HG02970 (cell line): ENCODE results near the gene ABCB1.
"Not testable (repeated sequence)": the region's sequence is repeated elsewhere in the genome, so short reads cannot be mapped to it uniquely, and the experiment has no call there.

Source experiments
- ATAC-seq: cut with Tn5 transposase; IDR thresholded peaks from one replicate; pipeline ENCODE4 v1.9.1; 2021; ENCODE audit warnings: mild to moderate bottlenecking, moderate library complexity, moderate number of reproducible peaks; ENCODE audit not compliant: unreplicated experiment, low FRiP score

The ABCB1 gene

DNA sequence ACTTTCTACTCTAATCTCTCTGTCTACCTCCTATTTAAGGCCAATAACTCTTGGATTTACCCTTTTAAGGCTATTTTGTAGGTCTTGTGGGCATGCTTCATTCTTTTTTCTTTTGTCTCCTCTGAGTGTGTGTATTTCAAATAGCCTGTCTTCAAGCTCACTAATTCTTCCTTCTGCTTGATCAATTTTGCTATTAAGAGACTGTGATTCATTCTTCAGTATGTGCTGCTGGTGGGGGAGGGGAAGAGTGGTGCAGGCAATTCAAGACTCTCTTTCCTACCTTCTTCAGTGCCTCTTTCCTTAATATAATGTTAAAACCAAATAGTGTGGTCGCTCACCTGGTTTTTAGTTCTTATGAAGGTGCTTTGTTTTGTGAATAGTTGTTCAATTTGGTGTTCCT, 20.0 kb downstream of the ABCB1 start:
- no peak for ATAC-seq

DNA sequence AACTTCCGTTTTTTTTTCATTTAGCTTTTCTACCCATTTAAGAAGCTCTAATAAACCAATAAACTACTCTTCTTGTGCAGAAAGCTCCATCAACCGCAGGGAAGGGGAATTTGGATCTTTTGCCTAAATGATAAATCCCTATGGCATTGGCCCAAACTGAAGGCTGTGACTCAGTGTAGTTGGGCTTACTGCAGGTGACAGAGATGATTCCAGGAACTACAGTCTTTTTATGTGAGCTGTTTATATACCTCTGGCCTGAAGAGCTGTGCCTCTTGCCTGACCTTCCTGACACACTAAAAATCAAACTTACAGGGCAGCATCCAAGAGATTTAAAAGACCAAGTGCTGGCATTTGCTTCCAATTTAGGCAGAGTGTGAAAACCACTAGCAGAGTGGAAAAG, 25.2 kb downstream of the ABCB1 start:
- ATAC-seq: no peak

DNA sequence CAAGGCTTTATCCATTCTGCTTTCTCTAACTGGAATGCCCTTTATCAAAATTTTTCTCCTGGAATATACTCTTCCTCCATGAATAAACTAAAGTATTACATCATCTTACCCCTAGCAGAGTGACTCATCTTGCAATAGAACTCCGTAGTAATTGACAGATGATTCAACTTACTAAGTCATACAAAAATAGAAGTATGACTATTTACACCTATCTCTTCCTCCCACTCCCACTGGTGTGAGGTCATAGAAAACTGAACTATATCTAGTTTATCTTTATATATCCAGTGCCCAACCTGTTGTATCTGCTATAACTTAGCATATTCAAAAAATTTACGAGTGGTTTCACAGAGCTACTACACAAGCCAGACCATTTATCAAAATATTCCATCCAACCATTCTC, 26.1 kb downstream of the ABCB1 start:
- no peak for ATAC-seq

DNA sequence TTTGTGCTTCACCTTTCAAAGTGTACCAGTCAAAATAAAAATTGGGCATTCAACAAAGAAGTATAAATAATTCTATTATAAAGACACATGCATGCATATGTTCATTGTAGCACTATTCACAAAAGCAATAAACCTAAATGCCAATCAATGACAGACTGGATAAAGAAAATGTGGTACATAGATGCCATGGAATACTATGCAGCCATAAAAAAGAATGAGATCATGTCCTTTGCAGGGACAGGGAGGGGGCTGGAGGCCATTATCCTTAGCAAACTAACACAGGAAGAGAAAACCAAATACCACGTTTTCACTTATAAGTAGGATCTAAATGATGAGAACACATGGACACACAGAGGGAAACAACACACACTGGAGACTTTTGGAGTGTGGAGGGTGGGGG, 28.2 kb downstream of the ABCB1 start:
- ATAC-seq: not testable (repeated sequence)

DNA sequence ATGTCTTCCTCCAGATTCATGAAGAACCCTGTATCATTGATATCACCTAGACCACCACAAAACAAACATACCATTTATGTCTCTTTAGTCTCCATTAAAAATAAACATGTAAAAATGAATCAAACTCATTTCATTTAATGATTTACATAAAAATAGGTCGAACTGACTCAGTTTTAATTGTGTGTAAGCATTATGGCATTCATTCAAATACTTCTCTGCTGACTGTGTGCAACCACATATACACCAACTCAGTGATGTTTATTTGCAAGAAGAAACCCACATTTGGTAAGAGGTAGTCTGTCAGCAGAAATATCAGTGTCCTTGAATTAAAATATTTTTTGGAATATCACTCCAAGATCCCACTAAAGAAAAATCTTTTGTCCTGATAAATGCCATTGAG, 30.5 kb downstream of the ABCB1 start:
- no peak for ATAC-seq

DNA sequence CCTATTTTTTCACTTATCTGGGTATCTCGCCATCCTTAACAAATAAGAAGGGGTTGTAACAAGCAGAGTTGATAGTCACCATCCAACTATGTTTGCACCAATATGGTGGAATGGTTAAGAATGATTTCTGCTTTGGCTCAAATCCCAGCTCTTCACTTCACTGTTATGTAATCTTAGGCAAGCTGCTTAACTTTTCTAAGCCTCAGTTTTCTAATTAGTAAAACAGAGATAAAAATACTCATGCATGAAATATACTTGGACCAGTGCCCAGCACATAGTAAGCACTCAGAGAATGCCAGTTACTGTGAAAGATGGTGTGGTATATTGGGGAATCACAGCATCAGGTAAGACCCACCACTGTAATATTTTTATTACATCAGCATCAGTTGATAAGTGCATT, 33.6 kb downstream of the ABCB1 start:
- ATAC-seq: no peak

DNA sequence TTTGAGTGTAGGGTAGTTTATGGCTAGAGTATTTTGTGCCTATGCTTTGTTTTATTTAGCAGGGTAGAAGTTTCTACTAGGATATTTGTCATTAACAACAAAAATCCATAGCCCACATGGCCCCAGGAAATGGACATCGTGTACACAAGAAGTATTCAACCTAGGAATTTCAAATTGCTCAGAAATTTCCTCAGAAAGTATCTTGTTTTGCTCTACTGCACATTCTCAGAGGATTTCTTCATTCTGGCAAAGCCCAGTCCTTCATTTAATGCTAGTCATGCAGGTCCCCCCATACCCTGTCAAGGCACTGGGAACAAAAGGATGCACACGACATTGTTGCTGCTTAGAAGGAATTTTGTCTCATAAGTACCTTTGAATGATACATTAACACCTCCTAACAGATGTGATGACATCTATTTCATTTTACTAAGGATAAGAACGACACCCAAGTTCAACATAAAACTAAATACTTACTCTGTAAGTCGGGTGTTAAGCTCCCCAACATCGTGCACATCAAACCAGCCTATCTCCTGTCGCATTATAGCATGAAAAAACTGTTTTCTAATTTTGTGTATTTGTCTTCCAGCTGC, 34.3 kb downstream of the ABCB1 start:
- no peak for ATAC-seq

DNA sequence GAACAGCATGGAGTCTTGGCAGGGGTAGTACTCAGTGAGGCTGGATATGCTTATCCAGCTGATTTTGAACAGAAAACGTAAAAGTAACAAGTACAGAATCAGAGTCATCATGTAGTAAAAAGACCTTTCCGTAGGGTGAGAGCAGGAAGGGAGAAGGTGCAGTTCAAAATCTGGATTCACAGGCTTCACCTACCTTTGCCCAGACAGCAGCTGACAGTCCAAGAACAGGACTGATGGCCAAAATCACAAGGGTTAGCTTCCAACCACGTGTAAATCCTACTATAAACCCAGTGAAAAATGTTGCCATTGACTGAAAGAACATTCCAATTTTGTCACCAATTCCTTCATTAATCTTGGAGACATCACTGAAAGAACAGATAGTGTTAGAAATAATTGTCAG, 34.8 kb downstream of the ABCB1 start:
- no peak for ATAC-seq

DNA sequence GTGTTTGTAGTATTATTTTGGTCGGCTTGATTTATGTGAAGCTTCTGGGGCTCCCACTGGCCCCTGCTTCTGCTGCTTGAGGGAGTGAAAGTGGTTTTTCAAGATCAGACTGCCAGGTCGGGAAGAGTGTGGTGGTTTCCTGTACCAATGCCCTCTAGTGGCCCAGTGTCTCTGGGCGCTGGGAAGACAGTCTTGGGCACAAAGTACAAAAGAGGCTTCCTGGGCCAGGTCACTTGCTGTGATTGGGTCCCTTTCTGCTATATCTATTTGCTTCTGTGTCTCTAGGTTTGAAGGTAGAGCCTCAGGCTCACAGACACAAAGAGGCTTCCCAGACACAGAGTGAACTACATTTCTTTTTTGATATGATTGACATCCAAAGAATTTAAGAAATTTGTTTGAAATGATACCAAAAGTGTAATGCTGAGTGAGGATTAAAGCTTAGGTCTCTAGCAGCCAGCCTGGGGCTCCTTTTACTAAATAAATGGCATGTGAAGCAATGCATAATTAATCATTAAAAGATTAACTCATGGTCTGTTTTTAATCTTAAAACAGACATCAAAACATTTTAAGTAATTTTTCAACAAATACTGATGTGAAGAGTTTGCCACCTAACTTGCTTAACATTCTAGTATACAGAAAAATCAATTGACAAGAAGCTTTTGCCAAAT, 36.3 kb downstream of the ABCB1 start:
- ATAC-seq: no peak

DNA sequence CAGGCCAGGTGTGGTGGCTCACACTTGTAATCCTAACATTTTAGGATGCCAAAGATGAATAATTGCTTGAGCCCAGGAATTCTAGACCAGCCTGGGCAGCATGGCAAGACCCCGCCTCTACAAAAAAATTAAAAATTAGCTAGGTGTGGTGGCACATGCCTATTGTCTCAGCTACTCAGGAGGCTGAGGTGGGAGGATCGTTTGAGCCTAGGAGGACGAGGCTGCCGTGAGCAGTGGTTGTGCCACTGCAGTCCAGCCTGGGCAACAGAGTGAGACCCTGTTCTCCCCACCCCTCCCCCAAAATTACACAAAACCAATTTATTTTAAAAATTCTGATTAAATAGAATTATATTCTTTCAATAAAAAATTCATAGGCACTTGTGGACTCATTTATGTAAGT, 39.0 kb downstream of the ABCB1 start:
- ATAC-seq: no peak

DNA sequence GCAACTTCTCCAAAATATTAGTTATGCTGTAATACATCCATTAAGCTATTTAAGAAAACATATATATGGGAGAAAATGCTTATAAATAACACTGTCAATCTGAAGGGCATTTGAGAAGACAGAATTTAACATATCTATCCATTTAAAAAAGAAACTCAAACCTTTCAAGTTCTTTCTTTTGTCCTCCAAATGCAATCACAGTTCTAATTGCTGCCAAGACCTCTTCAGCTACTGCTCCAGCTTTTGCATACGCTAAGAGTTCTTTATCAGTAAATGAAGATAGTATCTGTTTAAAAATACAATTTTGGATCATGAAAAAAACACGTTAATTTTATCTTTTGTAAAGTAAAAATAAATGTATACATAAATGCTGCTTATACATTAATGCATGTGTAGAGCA, 39.6 kb downstream of the ABCB1 start:
- no peak for ATAC-seq

DNA sequence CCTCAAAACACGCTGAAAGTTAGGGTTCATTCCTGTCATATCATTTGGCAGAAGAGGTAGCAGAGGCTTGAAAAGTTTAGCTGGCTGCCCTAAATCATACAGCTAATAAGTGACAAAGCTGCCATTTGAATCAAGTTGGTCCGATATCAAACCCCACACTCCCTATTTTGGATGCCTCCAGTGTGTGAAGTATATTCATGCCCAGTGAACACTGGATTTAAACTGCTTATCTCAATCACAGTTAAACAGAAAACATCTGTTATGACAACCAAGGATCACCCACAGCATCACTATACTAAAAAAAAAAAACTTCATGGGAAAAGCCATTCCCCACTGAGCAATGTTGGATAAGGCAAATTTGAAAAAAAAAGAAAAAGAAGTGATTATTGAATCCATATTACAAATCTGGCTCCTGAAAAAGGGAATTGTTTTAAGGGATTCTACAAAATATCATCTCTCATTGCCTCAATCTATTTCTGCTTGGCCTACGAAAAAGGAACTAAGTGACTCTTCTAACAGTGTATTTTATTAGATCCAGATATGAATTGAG, 48.3 kb downstream of the ABCB1 start:
- no peak for ATAC-seq

DNA sequence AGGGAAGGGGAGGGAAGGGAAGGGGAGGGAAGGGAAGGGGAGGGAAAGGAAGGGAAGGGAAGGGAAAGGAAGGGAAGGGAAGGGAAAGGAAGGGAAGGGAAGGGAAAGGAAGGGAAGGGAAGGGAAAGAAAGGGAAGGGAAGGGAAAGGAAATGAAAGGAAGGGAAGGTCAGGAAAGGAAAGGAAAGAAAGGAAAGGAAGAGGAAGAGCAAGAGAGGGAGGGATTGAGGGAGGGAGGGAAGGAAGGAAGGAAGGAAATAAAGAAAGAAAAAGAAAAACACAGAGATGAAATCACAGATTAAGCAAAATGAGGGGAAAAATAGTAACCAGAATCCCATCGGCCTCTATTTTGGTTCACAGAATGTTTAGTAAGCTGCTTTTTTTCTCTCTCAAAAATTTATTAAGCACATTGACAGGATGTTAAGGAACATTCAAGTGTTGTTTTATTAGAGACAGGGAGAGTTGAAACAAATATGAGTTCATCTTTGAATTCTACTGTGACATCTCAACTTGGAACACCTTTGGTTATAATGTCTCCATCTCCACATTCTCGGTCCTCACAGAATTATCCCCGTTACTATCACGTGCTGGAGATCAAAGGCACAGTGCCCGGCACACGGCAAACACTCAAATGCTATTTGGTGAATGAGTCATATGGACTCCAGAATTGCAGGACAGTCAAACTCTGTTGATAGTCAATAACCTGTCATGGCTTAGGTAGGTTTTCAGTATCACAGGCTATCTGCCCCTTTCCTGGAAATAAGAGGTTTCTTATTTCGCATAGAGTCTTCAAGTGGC, 52.4 kb downstream of the ABCB1 start:
- no peak for ATAC-seq

DNA sequence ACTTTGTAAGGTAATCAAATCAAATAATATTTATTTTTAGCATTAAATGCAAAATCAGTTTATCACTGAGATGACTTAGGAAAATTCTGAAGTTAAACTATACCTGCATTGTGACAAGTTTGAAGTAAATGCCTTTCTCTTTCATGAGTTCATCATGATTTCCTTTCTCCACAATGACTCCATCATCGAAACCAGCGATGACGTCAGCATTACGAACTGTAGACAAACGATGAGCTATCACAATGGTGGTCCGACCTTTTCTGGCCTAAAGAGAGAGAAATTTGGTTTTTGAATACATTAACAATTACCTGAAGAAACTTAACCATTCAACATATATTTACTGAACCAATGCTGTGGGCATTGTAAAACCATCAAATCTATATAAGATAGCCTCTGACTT, 54.9 kb downstream of the ABCB1 start:
- no peak for ATAC-seq

DNA sequence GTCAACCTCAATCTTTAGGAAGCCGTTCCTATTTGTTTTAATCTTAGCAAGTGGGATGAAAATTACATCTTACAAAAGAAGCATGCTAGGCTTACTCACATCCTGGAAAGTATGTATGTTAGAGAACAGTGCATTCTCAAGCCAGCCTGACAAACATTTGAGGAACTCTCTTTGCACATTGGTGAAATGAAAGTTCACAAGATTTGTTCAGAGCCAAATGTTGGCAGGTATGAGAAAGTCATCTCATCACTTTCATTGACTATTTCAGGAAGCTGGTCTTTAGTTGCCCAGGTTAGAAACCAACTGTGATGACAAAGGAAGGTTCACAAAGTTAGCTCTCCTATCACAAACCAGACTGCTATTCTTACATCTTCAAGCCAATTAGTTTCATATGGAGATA, 57.1 kb downstream of the ABCB1 start:
- ATAC-seq: no peak

DNA sequence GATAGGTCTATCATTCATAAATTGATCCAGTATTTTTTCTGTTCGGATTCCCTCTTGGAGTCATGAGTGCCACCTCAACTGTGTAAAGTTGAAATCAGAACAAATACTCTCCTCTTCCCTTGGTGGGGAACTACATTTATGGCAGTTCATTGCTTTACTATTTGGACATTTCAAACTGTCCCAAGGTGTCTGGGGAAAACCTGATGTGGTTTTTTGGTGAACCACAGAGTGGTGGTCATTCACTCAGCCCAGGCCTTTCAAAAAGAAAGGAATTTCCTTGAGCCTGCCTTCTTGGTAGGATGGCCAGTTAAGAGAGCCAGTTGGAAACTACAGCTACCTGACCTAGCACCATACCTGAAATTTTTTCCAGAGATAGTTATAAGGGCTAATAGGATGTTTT, 59.0 kb downstream of the ABCB1 start:
- ATAC-seq: no peak

DNA sequence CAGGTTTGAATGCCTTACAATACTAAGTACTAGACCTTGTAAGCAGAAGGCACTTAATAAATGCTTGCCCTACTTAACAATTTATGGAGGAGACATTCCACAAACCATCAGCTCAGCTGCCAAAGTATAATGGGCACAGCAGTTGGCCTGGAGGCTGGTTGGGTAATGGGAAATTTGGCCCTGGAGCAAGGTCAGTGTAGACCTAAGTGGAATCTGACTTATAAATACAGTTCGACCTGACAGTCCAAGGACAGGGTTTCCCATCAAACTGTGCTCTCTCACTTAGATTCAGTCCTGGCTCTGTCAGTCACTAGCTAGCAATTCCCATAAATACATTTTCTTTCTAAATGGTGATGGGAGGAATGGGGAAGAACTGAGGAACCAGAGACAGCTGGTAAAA, 62.6 kb downstream of the ABCB1 start:
- no peak for ATAC-seq

DNA sequence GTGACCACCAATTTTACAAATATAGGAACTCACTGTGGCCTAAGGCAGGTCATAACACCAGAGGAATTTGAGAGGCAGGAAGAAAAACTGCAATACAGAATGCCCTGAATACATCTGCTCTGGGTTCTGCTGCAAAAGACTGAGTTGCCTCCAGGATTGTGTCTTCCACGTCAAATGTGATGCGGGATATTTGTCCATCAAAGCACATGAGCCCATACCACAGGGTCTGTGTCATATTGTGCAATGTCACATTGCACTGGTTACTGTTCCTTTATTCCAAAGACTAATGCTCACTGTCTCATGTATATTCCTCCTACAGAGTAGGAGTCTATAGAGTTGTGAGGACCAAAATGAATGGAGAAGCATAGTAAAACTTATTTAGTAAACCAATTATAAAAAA, 66.6 kb downstream of the ABCB1 start:
- ATAC-seq: no peak

DNA sequence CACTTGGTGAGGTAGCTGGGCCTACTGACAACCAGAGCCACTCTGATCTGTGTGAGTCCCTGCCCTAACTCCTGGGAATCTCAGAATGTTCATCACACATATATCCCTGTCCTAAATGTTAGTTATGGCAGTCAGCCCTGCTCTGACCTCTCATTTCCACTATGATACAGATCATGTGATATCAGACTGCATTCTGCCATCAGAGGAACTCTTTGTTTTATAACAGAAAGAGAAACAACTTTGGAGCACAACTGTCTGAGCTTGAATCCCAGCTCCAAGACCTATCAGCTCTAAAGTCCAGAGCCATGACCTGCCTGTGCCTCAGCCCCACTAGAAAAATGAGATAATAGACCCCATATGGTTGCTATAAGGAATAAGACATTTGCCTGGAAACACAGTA, 70.6 kb downstream of the ABCB1 start:
- ATAC-seq: no peak

DNA sequence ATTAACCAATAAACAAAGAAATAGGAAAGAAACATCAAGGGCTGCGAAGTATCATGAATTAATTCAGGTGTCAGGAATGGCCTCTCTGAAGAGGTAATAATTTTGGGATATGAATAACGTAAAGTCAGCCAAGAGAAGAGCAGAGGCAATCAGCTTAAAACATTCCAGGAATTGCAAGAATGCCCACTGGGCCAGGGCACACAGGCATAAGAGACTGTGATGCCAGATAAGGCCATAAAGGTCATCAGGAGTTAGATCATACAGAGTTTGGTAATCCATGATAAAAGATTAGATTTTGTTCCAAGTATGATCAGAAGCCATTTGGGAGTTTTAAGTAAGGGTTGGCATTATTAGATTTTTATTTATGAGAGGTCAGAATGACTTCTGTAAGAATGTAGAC, 72.0 kb downstream of the ABCB1 start:
- no peak for ATAC-seq

DNA sequence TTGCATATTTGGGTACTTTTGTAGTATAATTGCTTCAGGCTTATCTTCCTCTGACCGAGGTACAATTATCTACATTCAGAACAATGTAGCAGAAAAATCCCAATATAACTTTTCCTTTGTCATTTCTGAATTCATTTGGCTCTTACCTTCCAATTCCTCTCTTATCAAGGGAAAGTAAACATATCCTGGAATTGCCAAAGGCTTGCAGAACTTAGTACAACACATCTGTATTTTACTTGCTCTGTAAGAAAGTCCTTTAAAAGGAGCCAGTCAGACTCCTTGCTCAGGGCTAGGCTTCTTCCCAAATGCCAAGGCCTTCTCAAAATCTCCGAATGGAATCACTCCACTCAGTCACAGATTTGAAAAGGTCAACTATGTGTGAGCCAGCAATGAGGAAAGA, 81.9 kb downstream of the ABCB1 start:
- ATAC-seq: no peak

DNA sequence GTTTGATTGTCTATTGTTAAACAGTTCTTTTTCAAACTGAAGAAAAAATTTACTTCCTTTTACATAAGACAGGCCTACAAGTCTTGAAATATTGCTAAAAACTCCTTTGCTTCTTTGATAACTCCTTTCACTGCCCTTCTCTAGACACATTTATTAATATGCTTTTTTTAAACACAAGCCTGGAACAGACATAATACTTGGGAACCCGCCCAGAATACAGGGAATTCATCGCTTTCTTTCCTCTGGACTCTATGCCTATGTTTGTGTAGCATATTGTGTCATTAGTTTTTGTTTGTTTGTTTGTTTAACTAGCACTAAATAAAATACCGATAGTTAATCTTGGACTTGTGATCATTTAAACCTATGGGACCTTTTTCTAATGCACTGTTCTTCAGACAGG, 82.8 kb downstream of the ABCB1 start:
- no peak for ATAC-seq
